SKM-1 treated with dmso at 0.1 percent for 144 hours (cell line): ENCODE results near the gene DNM3.
A peak's percentile ranks its signal among the peaks of the same experiment; 100 is the strongest.
"Not testable (repeated sequence)": the region's sequence is repeated elsewhere in the genome, so short reads cannot be mapped to it uniquely, and the experiment has no call there.

Experiments
- DNase-seq: peaks from one replicate; lab custom pipeline; 2025; ENCODE audit not compliant: unreplicated experiment; lab: John Stamatoyannopoulos, UW

DNM3 gene

GRCh38 chr1:171841050-171841910 lies at the start of gene DNM3:
Gene DNM3 (plus strand): TSS chr1:171841498. CDS start chr1:171841657, 159 bp downstream.
- peak; percentile 58 for DNase-seq

GRCh38 chr1:171792656-171793369 lies 48.5 kb upstream of the DNM3 start:
- no peak for DNase-seq

DNA sequence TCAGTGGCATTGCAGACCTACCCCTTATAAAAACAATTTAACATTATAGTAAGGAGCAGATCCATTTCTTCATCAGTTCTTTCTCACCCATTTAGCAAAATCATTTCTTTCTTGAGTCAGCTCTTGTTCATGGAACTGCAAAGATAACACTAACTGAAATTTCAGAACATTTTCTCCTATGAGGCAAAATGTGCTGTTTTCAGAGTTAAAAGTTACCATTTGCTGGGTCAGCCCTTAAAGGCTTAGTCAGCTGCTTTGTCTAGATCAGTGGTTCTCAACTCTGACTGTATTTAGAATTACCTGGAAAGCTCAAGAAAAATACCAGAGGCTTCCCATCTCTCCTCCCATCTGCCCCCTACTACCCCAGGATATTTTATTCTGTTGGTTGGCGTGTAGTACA lies 47.7 kb upstream of the DNM3 start:
- DNase-seq, result no peak

DNA sequence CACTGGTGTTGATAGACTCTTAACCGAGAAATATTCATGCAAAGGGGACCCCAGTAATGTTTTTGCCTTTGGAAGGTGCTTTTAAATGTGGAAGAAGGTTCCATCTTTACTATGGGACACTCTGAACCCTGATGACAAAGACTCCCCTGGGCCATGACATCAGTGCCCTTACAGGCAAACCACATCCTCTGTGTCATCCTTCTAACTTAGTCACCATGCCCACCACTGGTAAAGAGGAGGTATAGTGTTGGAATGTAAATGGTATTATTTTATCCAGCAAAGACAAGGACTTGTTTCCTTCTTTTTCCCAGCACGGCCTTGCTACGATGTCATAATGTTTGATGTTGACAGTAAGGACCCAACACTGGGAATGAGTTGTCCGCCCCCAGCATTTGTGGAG lies 47.2 kb upstream of the DNM3 start:
- no peak for DNase-seq

DNA sequence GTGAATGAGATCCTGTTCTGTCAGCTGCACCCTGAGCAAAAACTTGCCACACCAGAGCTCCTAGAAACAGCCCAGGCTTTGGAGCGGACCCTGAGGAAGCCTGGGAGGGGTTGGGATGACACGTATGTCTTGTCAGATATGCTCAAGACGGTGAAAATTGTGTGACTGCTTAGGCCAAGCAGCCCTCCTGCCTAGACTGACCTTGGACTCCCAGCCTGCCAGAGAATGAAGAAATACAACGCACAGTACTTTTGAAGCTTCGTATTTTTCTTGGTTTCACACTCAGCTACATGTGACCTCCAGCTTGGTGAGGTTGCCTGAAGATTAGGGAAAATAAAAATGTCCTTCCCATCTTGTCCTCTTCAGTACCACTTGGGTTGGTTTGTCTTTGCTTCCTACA lies 44.7 kb upstream of the DNM3 start:
- no peak for DNase-seq

DNA sequence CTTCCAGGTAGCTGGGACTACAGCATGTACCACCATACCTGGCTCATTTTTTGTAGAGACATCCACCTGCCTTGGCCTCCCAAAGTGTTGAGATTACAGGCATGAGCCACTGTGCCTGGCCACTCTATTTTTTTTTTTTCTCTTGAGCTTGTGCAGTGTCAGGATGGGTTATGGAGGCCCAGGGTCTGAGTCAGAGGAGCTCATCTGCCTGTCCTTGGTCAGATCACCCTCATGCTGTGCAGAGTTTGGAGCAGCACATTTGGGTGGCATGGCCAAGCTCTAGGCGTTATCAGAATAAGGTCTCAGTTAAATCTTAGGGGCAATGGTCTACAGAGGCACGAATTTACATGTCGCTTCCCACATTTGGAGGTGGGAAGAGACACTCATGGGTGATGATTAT lies 43.0 kb upstream of the DNM3 start:
- no peak for DNase-seq

DNA sequence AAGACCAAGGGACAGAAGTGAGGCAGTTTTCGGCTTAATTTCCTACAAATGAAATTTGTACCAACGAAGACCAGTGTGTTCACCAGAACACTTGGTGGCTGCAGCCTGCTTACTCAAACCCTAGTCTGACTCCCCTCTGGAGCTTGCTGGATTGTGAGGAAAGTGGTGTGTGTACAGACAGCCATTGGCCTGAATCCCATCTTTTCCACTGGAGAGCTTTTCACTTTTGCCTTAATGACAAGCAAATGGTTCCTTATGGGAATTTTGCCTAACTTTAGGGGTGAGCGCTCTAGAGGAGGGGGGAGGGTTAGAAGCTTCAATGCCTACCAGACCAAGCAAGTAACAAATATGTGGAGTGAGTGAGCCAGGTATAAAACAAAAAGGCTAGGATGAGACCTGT lies 42.5 kb upstream of the DNM3 start:
- DNase-seq, result no peak

DNA sequence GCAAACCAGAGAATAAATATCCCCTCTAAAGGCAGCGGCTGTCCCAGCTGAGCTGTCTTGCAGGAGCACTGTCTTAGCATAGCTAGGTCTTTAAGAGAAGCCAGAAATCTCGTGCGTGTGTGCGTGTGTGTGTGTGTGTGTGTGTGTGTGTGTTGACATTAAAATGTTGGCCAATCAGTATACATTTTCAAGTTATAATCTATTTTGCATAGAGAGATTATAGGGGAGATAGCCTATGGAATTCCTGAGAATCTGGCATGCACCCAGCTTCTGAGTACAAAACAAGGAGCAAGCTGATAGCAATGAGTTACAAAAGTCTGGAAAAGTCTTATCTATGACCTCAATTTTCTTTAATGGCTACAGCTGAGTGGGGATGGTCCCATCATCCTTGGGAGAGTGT lies 42.1 kb upstream of the DNM3 start:
- no peak for DNase-seq

DNA sequence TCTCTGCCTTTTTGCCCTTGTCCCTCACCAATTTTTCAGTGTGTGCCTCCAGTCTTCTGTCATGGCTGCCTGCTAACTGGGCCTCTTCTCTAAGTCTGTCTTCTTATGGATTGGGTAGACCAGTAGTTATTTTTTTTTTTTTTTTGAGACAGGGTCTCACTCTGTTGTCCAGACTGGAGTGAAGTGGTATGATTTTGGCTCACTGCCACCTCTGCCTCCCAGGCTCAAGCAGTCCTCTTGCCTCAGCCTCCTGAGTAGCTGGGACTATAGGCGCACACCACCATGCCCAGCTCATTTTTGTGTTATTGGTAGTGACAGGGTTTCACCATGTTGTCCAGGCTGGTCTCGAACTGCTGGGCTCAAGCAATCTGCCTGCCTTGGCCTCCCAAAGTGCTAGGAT lies 41.6 kb upstream of the DNM3 start:
- DNase-seq, result not testable (repeated sequence)

DNA sequence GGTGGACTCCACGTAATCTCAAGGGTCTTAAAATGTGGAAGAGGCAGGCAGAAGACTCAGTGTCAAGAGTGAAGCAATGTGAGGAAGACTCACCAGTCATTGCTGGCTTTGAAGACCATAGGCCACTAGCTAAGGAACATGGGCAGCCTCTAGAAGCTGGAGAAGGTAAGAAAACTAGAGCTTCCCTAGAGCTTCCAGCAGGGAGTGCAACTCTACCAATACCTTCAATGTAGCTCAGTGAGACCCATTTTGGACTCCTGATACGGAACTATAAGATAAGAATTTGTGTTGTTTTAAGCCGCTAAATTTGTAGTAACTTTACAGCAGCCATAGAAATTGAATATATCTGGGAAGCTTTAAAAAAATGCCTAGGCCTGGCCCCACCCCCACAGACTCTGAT lies 41.0 kb upstream of the DNM3 start:
- DNase-seq, result no peak

- no peak for DNase-seq
Observed at GRCh38 chr1:171800851-171801250, 40.4 kb upstream of the DNM3 start.

- DNase-seq, result peak; percentile 56
Observed at GRCh38 chr1:171801487-171801891, 39.8 kb upstream of the DNM3 start.

GRCh38 chr1:171802207-171802606 lies 39.1 kb upstream of the DNM3 start:
- DNase-seq, result no peak

GRCh38 chr1:171803045-171803444 lies 38.3 kb upstream of the DNM3 start:
- DNase-seq, result peak; percentile 1

GRCh38 chr1:171803461-171804022 lies 37.8 kb upstream of the DNM3 start:
- no peak for DNase-seq

DNA sequence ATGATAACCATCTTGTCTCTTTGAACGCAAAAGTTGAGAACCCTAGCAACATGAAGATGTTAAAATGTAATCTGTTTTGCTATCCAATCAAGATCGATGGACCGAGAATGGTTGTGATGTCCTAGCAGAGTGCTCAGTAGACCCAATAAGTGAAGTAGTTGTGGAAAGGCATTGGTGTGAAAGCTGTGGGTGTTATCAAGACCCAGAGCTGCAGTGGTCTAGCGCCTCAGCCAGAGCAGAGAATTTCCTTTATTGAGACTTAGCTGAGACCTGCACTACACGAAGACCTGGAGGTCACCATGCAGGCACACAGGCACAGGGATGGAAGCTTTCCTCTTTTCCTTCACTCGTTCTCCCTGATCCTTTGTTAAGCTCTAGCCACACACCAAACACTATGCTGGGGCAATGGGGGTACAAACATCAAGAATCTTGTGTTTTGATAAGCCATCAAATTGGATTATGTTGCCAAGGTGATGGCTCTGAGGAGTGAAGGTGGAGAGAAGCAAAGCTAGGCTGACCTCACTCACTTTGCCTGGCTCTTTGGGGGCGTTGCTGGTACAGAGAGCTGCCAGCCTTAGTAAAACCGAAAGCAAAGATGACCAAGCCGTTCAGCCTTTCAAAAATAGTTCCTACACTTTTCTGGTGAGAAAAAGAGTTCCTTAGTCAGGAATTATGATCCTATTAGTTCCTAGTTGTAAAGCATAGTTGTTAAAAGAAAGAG lies 35.7 kb upstream of the DNM3 start:
- no peak for DNase-seq

DNA sequence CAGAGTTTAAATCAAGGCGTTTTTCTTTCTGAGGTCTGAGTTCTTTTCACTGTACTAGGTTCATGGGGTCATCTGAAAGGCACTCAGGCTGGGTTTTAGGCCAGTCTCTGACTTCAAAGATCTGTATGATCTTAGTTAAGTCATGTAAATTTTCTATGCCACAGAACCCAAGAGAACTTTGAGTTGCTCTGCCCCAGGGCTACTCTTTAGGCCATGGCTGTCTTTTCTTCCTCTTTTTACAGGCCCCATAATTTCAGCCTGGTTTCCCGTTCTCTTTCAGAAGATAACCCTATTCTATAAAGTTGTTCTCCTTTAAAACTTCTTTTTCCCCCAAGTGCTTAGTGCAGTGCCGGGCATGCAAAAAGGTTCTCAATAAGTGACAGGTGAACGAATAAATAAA lies 33.7 kb upstream of the DNM3 start:
- peak; percentile 24 for DNase-seq

GRCh38 chr1:171809834-171810233 lies 31.5 kb upstream of the DNM3 start:
- no peak for DNase-seq

DNA sequence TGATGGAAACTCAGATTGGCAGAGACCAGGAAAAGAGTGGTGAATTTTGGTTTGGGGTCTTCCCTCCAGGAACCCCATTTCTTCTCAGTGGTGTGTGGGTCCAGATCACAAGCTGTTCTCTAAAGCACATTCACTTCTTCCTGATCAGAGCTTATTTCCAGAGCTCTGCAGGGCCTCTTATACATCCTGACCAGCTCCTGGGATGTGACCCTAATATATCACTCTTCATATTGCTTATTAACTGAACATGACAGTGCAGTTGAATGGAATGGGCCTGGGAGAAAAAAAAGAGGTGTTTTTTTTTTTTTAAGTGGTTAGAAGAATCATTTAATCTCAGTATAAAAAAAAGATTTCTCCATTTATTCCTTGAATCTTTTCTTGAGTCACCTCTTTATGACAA lies 29.6 kb upstream of the DNM3 start:
- no peak for DNase-seq

GRCh38 chr1:171814692-171815091 lies 26.6 kb upstream of the DNM3 start:
- no peak for DNase-seq

- no peak for DNase-seq
Observed at GRCh38 chr1:171816300-171816901, 24.9 kb upstream of the DNM3 start.
